Stimulated activated CD8-positive, alpha-beta memory T cell treated with anti-CD3 and anti-CD28 coated beads, Interleukin-4, amount 100 ng/mL, for 1 hour (primary cell): Measurements from ENCODE around the gene LARGE1.
"Not testable (repeated sequence)": the region's sequence is repeated elsewhere in the genome, so short reads cannot be mapped to it uniquely, and the experiment has no call there.

Experiments used
- DNase-seq, 2 donors: peaks; one replicate each; pipeline ENCODE4 v3.0.0-alpha.2; 2020; ENCODE audit warnings: low read depth in 2 of 2, low spot score in 1 of 2

Gene LARGE1

DNA sequence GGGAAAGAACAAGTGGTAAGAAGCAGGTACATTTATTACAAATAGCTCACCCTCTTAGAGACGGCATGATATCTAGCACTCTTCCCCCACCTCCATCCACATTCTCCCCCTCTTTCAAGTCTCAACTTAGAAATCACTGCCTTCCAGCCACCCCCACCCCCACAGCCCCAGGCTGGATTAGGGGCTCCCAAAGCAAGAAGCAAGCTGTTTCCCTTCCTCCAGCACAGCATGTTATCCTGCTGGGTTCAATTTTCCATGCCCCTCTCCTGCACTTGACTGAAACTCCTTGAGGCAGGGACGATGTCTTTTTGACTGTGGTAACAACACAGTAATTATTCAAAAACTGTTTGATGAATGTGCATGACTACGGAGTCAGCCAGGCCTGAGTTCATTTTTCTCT, 350.7 kb downstream of the LARGE1 start:
- no peak for DNase-seq

DNA sequence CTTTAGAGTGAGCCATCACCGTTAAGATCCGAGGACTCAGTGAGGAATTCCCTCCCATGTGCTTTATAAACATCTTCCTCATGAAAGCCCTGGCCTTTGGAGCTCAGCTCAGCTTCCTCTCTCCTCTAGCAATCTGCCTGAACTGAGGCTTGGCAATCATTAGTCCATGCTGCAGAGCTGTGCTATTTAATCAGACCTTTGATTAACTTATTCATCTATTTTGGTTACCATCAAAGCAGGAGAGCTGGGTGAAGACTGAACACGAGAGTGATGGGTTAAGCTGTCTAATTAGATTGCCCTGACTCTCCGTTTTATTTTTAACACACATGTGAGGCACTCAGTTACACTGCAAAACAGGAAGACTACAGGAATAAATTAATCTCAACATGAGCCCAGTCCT, 351.3 kb downstream of the LARGE1 start:
- DNase-seq: no peak

DNA sequence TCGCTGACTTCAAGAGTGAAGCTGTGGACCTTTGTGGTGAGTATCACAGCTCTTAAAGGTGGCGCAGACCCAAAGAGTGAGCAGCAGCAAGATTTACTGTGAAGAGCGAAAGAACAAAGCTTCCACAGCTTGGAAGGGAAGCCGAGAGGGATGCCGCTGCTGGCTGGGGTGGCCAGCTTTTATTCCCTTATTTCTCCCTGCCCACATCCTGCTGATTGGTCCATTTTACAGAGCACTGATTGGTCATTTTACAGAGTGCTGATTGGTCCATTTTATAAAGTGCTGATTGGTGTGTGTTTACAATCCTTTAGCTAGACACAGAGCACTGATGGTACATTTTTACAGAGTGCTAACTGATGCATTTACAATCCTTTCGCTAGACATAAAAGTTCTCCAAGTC, 353.8 kb downstream of the LARGE1 start:
- DNase-seq: not testable (repeated sequence)

DNA sequence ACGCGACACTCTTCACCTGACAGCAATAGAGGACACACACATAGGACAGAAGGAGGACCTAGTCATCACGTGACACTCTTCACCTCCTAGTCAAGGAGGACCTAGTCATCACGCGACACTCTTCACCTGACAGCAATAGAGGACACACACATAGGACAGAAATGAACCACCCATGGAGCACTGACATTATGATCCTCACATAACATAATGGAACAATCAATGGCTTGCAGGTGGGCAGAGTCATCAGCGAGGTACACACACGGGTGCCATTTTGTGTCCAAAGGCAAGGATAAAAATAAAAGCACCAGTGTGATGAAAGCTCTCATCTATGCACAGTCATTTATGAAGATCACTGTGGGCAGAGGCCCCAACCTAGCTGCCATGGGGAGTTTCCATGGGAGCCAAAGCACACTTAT, 354.7 kb downstream of the LARGE1 start:
- DNase-seq: no peak

DNA sequence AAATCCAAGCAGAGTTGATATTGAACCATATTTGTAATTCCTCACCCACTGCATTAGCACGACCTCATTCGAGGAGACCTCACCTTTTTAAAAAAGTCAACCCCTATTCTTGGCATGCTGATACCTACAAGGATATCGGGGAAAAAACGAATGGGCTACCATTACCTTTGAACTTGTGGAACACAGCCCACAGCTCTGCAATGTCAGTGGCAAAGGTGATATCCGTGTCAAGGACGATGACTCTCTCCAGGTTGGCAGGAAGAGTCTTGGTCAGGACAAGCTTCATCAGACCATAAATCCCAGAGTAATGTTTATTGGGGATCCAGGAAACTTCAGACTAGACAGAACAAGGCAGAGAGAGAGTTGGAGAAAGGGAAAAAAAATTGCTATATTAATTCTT, 355.6 kb downstream of the LARGE1 start:
- DNase-seq: no peak

DNA sequence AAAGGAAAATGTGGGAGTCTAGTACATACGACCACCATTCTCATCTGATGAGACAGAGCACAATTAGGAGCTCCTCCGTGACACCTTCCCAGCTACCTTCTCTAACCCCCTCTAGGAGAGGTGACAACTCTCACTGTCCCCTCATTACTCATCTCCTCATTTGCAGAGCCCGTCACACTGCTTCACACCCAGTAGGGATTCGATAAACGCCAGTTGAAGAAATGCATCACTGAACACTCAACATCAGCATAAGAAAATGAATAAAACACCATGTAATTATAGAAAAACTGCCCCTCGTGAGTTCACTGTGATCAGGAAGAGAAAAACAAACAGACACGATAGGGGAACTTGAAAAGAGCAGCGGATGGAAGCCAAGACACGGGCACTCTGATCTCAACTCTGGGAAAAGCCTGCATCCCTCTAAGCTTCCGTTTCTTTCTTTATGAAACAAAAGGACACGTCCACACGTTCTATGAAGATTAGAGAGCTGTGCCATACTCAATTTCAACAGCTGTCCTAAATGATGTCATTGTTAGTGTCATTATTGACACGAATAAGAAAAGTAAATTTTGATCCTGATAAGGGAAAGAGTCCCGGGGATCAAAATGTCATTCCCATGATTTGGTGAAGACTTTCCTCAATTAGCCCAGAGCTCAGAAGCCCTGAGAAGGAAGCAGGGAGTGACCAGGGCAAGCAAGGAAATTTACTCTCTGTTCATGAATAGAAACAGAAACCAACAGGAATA, 356.9 kb downstream of the LARGE1 start:
- no peak for DNase-seq

DNA sequence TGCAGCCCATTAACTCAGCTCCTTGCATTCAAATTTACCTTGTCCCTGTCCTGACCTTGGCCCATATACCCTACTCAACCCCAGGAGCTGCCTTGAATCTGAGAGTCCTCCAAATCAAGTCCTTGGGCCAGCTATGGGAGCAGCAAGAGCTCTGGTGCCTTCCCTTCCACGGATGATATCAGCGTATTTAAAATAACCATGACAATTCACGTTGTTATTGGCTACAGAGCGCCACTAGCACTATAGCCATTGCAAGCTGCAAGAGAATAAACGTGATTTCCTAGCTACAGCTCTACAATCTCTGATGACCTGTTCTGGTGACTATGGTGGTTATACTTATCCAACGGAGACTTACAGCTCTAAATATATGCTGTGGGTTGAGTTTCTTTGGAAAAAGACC, 357.8 kb downstream of the LARGE1 start:
- no peak for DNase-seq

DNA sequence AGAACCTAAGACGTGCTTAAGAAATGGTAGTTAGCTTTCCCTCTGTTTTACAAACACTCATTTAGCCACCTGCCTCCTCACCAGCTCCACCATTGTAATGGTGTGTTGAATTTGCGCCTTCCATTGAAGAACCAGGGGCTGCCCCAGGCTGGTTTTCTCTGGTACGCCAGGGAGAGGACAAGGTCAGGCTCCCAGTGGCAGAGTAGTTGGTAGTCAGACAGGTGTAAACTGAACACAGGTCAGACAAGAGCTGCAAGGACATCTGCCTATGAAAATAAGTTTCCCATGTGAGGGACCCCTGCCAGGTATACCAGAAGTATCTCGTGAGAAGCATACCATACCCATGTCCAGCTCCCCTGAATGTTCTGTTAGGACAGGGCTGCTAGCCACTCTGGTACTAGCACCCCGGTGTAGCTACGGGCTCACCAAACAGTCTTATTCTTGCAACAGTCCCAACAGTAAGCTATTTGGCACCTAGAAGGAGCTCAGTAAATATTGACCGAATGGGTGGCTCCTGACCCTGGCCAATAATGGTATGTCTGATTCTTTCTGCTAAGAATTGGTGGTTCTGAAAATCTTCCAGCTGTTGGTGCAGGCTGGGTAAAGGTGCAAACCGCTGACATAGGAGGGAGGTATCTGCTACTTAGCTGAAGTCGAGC, 359.0 kb downstream of the LARGE1 start:
- DNase-seq: no peak

DNA sequence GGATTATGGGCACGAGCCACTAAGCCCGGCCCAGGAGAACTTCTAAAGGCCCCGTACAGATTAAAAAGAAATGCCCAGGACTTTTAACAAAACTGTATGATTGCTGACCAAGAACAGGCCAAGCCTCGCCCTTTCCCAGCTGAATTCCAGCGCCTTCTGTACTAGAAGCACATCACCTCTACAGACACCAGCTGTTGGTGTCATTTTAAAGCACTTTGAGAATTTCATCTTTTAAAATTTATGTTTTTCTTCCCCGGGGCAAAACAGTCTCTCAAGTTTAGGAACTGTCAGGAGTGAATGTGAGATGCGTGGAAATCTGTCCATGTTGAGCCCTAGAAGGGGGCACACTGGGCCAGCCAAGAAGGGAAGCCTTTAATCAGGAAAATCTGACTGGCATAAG, 362.4 kb downstream of the LARGE1 start:
- no peak for DNase-seq

DNA sequence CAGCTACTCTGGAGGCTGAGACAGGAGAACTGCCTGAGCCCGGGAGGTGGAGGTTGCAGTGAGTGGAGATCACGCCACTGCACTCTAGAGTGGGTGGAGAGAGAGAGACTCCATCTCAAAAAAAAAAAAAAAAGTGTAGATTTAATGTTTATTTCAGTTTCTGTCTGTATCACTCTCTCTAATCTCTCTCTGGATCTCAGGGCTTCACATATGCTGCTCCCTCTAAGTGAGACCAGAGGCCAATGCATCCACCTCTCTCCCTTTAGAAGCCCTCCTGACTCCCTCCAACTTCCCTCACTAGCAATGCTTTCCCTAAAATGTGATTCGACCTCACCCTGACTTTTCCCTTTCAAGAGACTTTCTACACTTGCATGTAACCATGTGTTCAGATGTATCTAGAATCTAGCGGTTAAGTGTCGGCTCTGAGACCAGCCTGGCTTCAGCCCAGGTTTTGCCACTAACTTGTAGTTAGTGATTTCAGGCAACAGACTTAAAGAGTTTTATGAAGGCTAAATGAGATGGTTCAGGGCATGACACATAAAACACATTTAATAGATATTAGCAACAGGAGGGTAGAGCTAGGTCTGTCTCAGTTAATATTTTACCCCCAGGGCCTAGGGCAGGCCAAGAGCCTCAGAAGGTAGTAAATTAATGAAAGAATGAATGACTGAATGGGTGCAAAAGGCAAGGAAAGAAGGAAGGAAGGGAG, 364.3 kb downstream of the LARGE1 start:
- DNase-seq: no peak

DNA sequence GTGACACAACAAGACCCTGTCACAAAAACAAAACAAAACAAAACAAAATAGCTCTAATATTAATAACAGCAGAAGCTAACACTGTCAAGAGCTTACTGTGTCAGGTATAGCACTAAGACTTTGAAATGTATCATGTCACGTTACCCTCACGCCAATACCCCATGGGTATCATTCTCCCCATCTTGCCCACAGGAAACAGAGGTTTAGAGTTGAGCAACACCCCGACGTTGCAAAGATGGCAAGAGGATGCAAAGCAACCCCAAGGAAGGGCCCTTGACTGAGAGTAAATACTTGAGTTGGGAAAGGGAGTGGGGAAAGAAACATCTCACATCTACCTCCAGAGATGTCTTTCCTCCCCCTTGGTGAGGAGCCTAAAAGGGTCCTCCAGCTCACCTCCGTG, 366.8 kb downstream of the LARGE1 start:
- no peak for DNase-seq

DNA sequence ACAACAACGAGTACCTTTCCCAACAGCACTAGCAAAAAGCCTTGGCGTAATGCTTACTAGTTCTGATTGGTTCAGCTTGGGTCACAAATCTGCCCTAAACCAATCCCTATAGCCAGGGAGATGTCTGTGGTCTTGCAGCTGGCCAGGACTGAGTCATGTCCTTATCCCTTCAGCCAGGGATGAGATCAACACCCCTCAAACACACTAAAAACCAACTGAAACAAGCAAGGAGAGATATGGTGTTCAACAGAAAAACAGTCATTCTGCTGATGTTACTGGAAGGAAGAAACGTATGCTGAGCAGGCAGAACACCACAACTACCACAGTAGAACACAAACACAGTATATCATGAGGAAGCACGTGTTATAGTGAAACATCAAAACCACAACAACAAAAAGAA, 375.6 kb downstream of the LARGE1 start:
- no peak for DNase-seq

DNA sequence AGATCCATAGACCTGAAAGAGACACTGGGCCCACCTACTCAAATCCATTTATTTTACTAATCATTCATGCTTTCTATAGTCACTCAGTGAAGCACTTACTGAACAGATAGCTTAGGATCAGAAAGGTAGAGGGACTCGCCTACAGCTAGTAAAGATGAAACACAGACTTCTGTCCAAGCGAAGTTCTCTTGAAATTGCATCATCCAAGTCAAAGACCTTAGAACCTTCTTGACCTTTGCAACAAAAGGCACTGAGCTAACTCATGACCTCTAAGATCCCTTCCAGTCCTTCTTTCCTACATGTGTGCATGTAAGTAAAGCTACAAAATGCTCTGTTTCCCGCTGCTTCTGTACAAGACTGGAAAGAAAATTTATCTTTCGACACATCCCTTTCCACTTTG, 377.6 kb downstream of the LARGE1 start:
- no peak for DNase-seq

DNA sequence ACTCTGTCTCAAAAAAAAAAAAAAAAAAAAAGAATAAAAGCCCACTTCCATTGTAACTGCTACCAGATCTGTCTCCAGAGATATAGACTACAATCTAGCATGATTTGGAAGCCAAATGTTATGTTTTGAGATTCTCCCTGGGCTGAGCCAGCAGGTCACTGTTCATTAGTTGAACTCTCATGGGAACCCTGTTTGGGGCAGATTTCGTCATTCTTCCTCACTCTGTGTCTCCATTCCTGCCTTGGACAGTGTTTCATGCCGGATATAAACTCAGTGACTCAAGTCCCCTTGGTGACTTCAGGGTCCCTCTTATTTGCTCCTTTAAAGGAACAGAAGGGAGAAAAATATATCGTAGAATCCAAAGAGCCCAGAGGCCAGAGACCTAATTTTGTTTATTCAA, 378.1 kb downstream of the LARGE1 start:
- no peak for DNase-seq

DNA sequence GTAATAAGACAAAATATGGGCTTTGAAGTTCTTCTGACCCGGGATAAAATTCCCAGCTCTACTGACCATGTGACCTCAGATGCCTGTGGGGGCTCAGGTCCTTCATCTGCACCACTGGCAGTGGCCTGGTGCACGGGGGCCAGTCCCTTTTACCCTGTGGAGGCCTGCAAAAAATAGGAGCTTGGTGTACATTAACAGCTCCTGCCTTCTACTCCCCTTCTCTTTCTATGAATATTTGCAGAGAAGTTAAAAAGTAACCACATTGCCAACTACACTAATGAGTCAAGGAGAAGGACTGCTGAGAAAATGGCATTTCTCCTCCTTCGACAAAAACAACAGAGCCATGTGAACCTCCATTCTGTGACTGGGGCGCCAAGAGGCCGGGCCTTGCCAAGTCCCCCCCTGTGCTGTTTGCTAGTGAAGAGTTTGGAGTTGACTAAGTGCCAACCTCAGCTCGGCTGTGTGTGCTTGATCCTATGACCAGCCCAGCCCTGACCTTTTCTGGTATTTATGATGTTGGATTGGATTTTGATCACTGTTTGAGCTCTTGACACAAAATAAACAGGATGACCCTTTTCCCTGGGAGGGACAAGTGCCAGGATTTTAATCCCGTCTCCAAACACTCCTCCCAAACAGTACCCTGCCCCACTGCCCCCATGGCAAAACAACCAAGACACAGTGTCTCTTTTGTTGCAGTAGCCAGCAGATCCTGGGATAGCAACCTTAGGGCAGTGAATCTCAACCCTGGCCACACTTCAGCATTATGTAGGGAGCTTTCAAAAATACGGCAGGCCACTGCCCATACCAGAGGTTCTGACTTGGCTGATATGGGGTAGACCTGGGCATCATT, 380.1 kb downstream of the LARGE1 start:
- no peak for DNase-seq

DNA sequence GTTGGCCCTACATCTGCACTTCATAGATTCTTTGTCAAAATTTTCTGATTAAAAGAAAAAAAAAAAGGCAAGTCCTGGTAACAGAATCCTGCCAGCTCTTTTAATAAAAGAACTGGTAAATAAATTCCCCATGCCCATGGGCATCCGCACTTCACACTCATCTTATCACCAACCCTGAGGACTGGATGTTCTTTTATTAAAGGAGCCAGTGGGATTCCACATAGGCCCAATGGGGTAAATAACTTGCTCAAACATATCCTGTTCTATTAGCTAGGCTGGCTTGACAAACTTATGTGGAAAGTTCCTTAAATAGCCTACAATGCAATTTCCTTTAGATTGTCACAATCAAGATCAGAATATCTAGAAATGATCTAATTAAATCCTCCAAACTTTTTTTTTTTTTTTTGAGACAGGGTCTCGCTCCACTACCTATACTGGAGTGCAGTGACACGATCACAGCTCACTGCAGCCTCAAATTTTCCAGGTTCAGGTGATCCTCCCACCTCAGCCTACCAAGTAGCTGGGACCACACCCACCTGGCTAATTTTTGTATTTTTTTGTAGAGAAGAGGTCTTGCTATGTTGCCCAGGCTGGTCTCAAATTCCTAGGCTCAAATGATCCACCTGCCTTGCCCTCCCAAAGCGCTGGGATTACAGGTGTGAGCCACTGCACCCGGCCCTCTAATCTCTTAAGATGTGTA, 380.9 kb downstream of the LARGE1 start:
- DNase-seq: no peak

DNA sequence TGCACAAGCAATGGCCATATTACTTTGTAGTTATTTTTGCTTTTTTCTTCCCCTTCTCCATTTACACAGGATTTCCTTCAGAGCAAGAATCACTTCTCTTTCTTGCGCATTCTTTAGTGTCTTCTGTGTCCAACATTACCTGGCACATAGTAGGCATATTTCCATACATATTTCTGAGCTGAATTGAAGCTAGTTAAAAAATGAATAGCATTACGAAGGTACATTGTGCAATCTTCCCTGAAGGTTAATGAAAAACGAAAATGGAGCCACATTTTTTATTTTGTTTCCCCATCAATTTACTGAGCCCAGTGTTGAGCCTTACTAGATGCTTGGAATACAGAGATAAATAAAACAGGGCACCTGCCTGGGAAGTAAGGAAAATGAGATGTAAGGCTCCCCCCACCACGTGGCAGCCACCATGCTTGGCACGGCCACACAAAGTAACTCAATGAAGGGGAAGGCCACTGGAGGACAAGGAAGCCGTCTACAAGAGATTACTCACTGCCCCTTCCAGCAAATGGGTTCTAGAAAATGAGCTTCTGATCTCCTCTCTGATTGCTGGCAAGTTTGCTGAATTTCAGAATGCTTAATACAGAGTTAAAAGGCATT, 381.9 kb downstream of the LARGE1 start:
- DNase-seq: no peak

DNA sequence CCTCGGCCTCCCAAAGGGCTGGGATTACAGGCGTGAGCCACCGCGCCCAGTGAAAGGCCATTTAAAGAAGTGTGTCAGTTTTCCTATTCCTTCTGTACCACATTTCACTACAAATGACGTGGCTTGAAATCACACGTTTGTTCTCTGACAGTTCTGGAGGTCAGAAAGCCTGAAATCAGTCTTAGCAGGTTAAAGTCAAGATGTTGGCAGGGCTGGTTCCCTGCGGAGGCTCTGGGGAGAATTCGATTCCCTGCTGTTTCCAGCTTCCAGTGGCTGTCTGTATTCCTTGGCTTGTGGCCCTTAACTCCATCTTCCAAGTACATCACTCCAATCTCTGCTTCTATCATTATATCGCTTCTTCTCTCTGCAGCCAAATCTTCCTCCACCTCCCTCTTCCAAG, 383.2 kb downstream of the LARGE1 start:
- no peak for DNase-seq

DNA sequence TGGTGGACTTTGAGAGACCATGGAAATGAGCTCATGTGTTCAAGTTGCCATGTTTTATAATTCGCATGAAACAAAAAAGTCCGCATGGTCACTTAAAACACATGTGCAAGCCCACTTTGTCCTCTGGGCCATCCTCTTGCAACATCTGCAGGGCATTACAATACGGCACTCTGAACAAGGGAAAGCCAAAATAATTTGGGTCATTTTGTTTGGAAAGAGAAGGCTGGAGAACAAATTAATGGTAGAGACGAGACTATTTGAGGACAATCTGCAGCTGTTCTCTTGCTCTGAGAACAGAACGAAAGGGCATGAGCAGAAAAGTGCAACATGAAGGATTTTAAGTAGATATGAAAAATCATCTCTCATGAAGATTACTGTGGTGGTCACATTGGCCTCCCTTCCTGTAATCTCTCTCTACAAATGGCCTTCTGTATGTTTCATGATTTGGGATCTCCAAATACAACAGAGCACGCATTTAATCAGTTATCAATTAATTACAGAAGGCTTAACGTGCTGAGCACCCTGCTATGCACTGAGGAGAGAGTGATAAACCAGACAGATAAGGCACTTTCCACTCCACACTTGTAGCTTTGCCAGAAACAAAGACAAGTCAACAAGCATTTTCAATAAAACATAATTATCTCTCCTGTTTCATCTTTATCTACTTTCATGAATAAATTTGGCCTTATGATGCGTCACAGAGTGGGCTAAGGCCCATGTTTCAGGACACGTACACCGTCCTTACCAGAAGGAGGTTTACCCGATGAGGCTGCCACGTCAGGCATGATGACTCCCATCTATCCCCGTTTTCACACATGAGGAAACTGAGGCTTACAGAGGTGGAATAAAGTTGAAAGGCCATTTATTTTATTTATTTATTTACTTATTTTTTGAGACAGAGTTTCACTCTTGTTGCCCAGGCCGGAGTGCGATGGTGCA, 384.1 kb downstream of the LARGE1 start:
- DNase-seq: no peak
